Measurements from ENCODE around the gene SOCS3.

DNA sequence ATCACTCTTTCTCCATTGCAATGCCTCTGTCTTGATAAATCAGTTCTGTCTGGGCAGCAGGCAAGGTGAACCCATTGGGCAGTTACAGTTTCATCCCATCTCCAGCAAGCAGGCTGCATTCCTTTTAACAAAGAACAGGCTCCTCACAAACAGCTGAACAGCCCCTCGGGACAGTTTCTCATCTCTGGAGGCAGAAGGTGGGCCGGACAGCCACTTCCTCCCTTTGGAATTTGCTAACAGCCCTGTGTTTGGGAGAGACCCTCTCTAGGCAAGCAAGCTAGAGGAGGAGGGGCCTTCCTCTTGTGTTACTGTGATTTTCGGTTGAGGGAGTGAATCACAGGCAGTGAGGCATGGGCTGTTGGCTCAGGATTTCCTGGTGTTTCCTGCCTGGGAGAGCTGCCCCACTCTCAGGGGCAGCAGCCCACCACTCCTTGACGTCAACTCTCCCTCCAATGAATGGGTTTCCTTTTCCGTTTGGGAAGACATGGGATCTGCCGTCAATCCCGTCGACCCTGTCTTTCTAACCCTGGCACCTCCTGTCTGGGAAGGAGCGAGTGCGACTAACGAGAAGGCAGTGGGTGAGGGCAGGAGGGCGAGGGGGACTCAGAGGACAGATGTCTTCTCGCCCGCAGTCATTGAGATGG lies 14.9 kb upstream of the SOCS3 start:
- TF ChIP-seq, protein P1, sequence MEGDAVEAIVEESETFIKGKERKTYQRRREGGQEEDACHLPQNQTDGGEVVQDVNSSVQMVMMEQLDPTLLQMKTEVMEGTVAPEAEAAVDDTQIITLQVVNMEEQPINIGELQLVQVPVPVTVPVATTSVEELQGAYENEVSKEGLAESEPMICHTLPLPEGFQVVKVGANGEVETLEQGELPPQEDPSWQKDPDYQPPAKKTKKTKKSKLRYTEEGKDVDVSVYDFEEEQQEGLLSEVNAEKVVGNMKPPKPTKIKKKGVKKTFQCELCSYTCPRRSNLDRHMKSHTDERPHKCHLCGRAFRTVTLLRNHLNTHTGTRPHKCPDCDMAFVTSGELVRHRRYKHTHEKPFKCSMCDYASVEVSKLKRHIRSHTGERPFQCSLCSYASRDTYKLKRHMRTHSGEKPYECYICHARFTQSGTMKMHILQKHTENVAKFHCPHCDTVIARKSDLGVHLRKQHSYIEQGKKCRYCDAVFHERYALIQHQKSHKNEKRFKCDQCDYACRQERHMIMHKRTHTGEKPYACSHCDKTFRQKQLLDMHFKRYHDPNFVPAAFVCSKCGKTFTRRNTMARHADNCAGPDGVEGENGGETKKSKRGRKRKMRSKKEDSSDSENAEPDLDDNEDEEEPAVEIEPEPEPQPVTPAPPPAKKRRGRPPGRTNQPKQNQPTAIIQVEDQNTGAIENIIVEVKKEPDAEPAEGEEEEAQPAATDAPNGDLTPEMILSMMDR (IDR thresholded peaks at IDR 0.05; ENCODE audit: low read depth, low read length): no peak
- no peak for TF ChIP-seq EZH2phosphoT487 (IDR thresholded peaks at IDR 0.05; ENCODE audit: low read depth)
